Measurements from ENCODE around the gene KNG1.
"Not testable (repeated sequence)": the region's sequence is repeated elsewhere in the genome, so short reads cannot be mapped to it uniquely, and the experiment has no call there.

Gene KNG1

DNA sequence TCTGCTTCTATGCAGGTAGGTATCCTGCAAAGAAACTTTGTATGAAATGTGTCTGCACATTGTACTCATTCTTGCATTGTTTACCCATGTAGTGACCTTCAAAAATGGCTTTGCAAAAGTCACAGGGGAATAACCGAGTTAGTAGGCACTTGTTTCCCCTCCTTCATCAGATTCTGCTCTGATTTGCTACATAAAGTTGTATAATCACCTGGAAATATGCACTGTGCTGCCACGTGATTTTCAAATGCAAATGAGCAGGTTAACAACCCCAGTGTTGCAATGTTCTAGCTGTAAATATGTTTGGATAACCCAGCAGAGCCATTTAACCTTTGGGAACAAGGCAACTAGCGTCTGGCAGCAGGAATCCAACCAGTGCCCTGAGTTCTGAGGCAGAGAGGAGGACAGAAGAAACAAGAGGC is at the start of gene KNG1:
Gene KNG1, plus strand, starts transcription at position 321 of the 419 bp plus-strand sequence. CDS start 184 bp downstream, outside the sequence.
- no peak for DNase-seq (ENCODE audit: low spot score)

DNA sequence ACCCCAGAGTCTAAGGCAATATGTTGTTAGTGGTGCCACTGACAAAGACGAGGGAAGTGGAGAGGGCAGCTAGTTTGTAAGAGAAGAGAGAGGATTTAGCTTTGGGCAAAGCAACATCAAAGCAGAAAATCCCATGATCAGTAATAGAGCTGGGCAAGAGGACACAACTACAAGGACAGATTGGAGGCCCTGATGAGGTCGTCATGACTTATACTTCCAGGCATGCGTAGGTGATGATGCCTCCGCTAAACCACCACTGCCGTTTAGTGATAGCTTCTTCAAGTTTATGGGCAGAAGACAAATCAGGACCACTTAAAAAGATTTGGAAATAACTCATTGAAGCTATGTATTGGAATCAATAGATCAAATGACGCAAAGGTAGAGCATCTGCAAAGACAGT is 48.7 kb upstream of the KNG1 start:
- DNase-seq (ENCODE audit: low spot score): no peak

DNA sequence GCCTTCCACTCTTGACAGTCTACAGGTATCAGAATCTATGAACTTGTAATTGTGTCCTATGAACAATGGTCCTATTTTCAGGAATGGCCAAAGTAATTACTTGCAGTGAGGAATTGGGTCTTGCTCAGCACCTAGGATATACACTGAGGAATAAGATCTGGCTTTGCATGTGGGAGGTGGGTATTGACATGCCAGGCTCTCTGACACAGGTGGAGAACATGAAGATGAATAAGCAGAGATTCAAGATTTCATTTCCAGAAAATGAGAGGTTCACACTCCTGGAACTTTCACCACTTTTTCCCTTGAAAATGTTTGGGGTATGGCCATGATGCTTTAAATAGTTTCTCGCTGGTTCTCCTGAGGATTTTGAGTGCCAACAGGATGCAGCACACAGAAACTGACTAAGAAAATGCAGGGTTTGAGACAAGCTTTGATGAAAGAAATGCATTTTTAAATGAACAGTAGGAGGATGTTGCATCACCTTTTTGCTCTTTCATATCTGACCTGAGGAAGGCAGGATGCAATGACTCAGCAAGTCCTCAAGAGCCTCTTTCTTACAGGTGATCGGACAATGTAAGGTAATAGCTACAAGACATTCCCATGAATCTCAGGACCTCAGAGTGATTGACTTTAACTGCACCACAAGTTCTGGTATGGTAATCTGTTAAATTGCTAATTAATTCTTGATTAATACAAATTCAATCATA is 47.6 kb upstream of the KNG1 start:
- DNase-seq (ENCODE audit: low spot score): no peak

GRCh38 chr3:186670155-186670554 is 47.0 kb upstream of the KNG1 start:
- no peak for DNase-seq (ENCODE audit: low spot score)

DNA sequence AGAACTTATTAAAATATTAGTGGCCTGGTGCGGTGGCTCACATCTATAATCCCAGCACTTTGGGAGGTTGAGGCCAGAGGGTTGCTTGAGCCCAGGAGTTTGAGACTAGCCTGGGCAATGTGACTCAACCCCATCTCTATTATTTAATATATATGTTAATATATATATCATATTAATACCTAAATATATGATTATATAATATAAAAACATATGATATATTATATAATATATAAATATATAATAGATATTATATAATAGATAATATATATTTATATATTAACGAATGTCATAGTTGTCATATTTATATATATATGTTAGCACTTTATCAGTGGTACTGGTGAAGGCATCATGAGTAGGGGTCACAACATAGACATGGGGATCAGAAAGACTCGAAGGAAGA is 46.1 kb upstream of the KNG1 start:
- DNase-seq (ENCODE audit: low spot score): no peak

DNA sequence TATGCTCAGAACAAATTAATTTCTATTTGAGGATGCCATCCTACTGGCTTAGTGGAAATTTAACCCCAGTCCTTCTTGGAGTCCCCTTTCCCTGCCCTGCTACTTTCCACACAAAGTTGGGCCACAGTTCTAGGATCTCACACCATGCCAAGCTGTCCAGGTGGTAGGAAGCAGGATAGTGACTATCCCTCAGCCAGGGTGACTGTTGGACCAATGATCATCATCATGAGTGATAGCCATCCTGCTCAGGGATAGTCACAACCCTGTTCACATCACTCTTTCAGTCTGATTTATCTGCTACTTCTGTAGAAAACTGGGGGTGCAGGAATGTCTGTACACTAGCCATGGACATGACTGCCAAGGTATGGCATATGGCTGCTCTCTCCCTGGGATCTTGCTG is 38.6 kb upstream of the KNG1 start:
- no peak for DNase-seq (ENCODE audit: low spot score)

GRCh38 chr3:186679151-186679550 is 38.0 kb upstream of the KNG1 start:
- no peak for DNase-seq (ENCODE audit: low spot score)

DNA sequence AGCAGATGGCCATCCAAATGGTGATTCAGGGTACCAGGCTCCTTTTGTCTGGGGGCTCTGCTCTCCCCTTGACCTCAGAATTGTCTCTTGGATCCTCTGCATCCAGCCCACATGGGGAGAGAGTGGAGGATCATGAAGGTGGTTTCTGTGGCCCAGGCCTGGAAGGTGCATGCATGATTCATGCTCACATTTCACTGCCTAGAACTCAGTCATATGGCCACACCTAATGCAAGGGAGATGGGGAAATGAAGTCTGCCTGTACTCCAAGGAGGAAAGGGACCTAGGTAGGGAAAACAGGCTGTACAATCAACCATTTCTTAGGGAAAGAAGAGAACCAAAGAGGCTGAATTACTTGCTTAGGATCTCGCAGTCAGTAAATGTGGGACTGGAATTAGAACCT is 36.3 kb upstream of the KNG1 start:
- no peak for DNase-seq (ENCODE audit: low spot score)

DNA sequence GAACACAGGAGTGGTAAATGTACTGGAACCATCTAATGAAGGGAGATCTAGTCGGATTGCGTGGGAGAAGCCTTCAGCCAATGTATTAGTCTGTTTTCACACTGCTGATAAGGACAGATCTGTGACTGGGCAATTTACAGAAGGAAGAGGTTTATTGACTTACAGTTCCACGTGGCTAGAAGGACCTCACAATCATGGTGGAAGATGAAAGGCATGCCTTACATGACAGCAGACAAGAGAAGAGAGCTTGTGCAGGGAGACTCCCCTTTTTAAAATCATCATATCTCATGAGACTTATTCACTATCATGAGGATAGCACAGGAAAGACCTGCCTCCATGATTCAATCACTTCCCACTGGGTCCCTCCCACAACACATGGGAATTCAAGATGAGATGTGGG is 34.3 kb upstream of the KNG1 start:
- no peak for DNase-seq (ENCODE audit: low spot score)

GRCh38 chr3:186683979-186684378 is 33.2 kb upstream of the KNG1 start:
- DNase-seq (ENCODE audit: low spot score): no peak

DNA sequence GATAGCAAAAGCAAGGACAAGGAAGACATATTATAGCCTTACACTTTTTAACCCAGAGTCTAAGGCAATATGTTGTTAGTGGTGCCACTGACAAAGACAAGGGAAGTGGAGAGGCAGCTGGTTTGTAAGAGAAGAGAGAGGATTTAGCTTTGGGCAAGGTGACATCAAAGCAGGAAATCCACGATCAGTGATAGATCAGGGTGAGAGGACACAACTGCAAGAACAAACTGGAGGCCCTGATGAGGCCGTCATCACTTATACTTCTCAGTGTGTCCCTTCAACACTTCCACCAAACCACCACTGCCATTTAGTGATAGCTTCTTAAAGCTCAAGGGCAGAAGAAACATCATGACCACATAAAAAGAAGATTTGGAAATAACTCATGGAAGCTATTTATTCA is 30.7 kb upstream of the KNG1 start:
- DNase-seq (ENCODE audit: low spot score): not testable (repeated sequence)

DNA sequence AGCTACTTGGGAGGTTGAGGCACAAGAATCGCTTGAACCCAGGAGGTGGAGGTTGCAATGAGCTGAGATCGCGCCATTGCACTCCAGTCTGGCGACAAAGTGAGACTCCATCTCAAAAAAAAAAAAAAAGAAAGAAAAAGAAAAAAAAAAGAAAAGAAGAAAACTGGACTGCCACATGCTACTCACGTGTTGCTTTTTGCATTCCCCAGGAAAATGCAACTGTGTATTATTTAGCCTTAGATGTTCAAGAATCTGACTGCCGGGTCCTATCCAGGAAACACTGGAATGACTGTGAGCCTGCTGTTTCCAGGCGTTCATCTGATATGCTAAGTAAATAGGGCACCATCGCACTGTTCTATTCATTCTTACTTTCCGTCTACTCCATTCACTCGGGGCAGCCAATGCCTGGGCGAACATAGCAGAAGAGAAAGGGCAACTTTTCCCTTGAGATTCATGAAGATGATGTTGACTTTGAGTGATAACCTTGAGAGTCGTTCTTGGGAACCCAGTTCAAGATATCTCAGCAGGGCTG is 30.0 kb upstream of the KNG1 start:
- no peak for DNase-seq (ENCODE audit: low spot score)

DNA sequence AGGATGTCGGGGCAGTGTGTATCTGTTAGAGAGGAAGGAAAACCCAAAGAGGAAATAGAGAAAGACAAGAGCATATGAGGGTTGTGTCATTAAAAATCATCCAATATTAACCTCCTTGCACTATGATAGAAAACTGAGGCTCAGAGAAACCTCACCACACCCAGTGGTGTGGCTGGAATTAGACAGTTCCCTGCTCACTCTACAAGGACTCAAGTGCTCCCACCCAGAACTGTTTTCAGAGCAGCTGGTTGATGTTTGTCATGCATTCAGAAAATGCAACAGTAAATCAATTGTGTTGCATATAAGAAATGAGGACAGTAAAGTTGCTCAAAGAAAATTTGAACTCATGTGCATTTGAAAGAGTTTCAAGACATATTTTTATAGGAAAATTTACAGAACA is 26.9 kb upstream of the KNG1 start:
- DNase-seq (ENCODE audit: low spot score): not testable (repeated sequence)

- DNase-seq (ENCODE audit: low spot score): no peak
Measured at GRCh38 chr3:186691676-186692075, 25.5 kb upstream of the KNG1 start.

DNA sequence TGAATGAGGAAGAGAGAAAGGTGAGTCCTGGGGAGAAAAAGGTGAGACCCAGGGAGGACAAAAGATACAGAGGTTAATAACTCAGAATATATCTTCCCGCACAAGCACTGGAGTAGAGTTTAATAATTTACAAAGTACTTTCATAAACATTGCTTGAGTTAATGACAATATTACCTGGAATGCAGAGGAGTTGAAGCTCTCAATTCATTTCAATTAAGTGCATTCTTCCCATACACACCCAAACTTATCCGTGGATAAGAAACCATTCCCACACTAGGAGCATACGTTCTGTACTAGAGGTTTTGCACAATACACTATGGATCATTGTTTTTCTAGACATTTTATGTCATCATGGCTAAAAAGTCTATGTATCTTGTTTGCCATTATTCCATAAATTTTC is 23.3 kb upstream of the KNG1 start:
- no peak for DNase-seq (ENCODE audit: low spot score)

- DNase-seq (ENCODE audit: low spot score): no peak
Measured at GRCh38 chr3:186694288-186695032, 22.7 kb upstream of the KNG1 start.

GRCh38 chr3:186696522-186696921 is 20.6 kb upstream of the KNG1 start:
- DNase-seq (ENCODE audit: low spot score): no peak

- DNase-seq (ENCODE audit: low spot score): no peak
Measured at GRCh38 chr3:186697510-186697909, 19.6 kb upstream of the KNG1 start.

DNA sequence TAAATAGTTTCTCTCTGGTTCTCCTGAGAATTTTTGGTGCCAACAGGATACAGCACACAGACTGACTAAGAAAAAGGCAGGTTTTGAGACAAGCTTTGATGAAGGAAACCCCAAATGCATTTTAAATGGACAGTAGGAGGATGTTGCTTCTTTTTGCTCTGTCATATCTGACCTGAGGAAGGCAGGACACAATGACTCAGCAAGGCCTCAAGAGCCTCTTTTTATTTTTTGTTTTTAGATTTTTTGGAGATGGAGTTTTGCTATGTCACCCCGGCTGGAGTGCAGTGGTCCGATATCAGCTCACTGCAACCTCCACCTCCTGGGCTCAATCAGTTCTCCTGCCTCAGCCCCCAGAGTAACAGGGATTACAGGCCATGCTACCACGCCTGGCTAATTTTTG is 16.9 kb upstream of the KNG1 start:
- DNase-seq (ENCODE audit: low spot score): no peak

- DNase-seq (ENCODE audit: low spot score): not testable (repeated sequence)
Measured at GRCh38 chr3:186702451-186702850, 14.7 kb upstream of the KNG1 start.

DNA sequence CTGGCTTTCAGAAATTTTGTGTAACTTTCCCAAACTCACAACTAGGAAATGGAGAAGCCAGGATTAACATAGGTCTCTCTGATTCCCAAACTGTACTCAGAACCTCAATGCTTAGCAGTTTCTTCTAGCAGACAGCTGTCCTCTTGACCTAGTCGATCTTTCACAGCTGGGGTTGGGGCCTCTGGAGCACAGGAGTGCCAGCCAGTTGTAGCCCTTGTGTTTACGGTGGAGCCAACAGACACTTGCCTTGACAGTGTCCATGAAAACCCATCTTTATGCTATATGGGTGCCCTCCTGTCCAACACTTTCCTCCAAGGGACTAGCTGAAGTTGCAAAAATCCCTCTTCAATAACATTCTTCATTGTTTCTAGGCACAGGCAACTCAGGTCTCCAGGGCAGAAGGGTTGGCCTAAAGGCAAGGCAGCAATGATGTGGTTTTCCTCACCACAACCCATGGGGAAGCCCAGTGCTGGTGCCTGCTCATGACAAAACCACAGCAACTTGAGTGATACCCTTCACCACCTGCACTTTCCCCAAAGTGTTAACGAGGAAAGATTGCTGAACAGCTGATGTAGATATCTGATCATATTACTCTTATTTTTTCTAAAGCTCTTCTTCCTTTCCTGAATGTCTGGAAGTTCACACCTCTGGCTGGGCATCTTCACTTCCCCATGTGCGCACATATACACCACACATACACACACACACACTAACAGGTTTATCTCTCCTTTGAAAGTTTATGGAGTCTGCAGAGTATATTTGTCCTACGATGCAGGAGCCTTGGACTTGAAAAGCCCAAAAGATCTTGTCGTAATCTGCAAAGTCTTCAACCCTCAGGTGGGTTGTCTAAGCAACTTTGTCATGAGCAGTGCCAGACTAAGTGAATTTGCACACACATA is 11.0 kb upstream of the KNG1 start:
- DNase-seq (ENCODE audit: low spot score): no peak

DNA sequence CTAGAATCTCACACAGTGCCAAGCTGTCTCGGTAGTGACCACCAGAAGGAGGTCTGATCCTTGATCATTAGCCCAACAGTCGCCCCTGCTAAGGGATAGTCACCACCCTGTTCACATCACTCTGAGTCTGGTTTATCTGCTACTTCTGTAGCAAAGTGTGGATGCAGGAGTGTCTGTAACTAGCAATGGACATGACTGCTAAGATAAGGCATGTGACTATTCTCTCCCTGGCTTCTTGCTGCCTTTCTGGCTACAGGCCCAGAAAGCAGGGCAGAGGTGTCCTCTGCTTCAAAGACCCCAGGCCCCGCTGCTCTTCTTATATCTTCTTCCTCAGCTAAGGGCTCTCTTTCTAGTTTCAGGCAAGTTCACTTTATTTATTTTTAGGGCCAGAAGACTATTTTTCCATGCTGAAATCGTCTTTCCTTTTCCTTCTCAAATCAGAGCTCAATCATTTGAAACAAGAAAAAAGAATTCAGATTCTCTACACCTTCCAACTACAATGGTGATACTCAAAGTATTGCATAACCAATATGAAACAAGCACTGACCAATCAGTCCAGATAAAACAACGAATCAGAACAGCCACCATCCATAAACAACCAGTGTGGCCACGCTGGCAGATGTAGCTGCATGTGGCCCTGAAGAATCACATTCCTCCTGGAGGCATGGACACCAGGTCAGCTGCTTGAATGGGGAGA is 8.0 kb upstream of the KNG1 start:
- no peak for DNase-seq (ENCODE audit: low spot score)
